ENCODE data around the gene PHF2. TPM values are rescaled to one million over a fixed set of nuclear protein-coding genes. Genes with fewer than 3 reads are reported as not detected.

The PHF2 gene
- total and polyA plus RNA-seq, 2 of the 8 experiments (the other 6 are each of a cell fraction or from before 2014, with no cell fraction given) = 3.4 to 9.4 TPM

DNA sequence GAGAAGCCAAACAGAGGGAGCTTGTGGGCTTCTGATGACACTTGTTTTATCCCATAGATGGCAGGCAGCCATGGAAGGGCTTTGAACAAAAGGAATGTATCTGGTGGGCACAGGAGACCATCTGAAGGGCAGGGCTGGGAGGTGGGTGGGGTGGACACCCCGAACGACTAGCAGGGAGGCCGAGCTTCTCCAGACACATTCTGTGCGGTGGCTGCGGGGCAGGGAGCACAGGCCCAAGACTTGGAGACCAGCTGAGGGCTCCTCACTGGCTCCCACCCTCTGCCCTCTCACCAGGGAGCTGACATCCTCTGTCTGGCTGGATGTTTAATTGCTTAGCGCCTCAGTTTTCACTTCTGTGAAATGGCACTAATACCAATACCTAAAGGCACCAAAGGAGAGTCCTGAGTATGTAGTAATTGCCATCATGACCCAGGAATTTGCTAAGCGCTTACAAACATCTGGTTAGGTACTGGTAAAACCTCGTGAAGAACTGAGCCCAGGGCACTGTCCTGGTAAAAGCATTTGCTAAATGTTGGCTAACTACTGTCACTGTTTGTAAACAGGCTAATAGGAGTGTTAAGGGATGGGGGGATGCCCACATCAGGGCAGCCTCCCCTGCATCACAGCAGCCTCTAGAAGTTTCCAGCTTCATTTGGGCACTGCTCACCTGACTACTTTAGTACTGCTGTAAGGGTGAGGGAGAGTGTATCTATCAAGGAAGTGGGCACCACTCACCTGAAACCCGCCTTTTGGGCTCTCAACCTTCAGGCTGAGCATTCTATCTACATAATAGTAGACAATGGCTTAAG is 2.1 kb upstream of the PHF2 start (continued):
- TF ChIP-seq, protein P1, sequence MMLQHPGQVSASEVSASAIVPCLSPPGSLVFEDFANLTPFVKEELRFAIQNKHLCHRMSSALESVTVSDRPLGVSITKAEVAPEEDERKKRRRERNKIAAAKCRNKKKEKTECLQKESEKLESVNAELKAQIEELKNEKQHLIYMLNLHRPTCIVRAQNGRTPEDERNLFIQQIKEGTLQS (IDR thresholded peaks at IDR 0.05; ENCODE audit: insufficient read depth, low read depth, low read length) = no peak
- TF ChIP-seq TBP (IDR thresholded peaks at IDR 0.05; ENCODE audit: low read depth, low read length) = no peak
- no peak for TF ChIP-seq BACH1 (IDR thresholded peaks at IDR 0.05; ENCODE audit: low read length)
- no peak for TF ChIP-seq JUND (IDR thresholded peaks at IDR 0.05; ENCODE audit: low read length)
- TF ChIP-seq FOSL1 (IDR thresholded peaks at IDR 0.05; ENCODE audit: insufficient read depth, low read depth, low read length) = no peak
- no peak for TF ChIP-seq TEAD4 (IDR thresholded peaks at IDR 0.05; ENCODE audit: low read depth, low read length)
- no peak for TF ChIP-seq NRF1 (IDR thresholded peaks at IDR 0.05; ENCODE audit: low read depth, low read length)
- TF ChIP-seq NANOG (IDR thresholded peaks at IDR 0.05; ENCODE audit: insufficient read depth, low read depth, low read length, poor library complexity, severe bottlenecking) = no peak

Data from H1 (cell line).